Measurements from ENCODE around the gene LHFPL2.
"Not testable (repeated sequence)": the region's sequence is repeated elsewhere in the genome, so short reads cannot be mapped to it uniquely, and the experiment has no call there.

LHFPL2 gene

GRCh38 chr5:78620119-78620518 is 28.5 kb downstream of the LHFPL2 start:
- not testable (repeated sequence) for DNase-seq (ENCODE audit: low read depth, low spot score)

- DNase-seq (ENCODE audit: low read depth, low spot score) = no peak
Measured at GRCh38 chr5:78618303-78618702, 30.3 kb downstream of the LHFPL2 start.

GRCh38 chr5:78615697-78616096 is 32.9 kb downstream of the LHFPL2 start:
- DNase-seq (ENCODE audit: low read depth, low spot score) = no peak

- DNase-seq (ENCODE audit: low read depth, low spot score) = no peak
Measured at GRCh38 chr5:78614816-78615215, 33.8 kb downstream of the LHFPL2 start.

- DNase-seq (ENCODE audit: low read depth, low spot score) = no peak
Measured at GRCh38 chr5:78613756-78614155, 34.8 kb downstream of the LHFPL2 start.

- no peak for DNase-seq (ENCODE audit: low read depth, low spot score)
Measured at GRCh38 chr5:78613151-78613533, 35.4 kb downstream of the LHFPL2 start.

- no peak for DNase-seq (ENCODE audit: low read depth, low spot score)
Measured at GRCh38 chr5:78612227-78613150, 36.1 kb downstream of the LHFPL2 start.

GRCh38 chr5:78611126-78611605 is 37.4 kb downstream of the LHFPL2 start:
- peak; percentile 46 for DNase-seq (ENCODE audit: low read depth, low spot score)

GRCh38 chr5:78610636-78611035 is 37.9 kb downstream of the LHFPL2 start:
- no peak for DNase-seq (ENCODE audit: low read depth, low spot score)

- peak; percentile 53 for DNase-seq (ENCODE audit: low read depth, low spot score)
Measured at GRCh38 chr5:78610163-78610583, 38.4 kb downstream of the LHFPL2 start.

GRCh38 chr5:78607864-78608263 is 40.7 kb downstream of the LHFPL2 start:
- DNase-seq (ENCODE audit: low read depth, low spot score) = no peak

GRCh38 chr5:78606241-78606640 is 42.3 kb downstream of the LHFPL2 start:
- DNase-seq (ENCODE audit: low read depth, low spot score) = no peak

GRCh38 chr5:78605611-78606010 is 43.0 kb downstream of the LHFPL2 start:
- no peak for DNase-seq (ENCODE audit: low read depth, low spot score)

- no peak for DNase-seq (ENCODE audit: low read depth, low spot score)
Measured at GRCh38 chr5:78604689-78605285, 43.8 kb downstream of the LHFPL2 start.

- DNase-seq (ENCODE audit: low read depth, low spot score) = no peak
Measured at GRCh38 chr5:78603636-78604175, 44.9 kb downstream of the LHFPL2 start.

- no peak for DNase-seq (ENCODE audit: low read depth, low spot score)
Measured at GRCh38 chr5:78602400-78602799, 46.2 kb downstream of the LHFPL2 start.

- DNase-seq (ENCODE audit: low read depth, low spot score) = no peak
Measured at GRCh38 chr5:78601559-78602314, 46.8 kb downstream of the LHFPL2 start.

GRCh38 chr5:78600687-78601414 is 47.7 kb downstream of the LHFPL2 start:
- DNase-seq (ENCODE audit: low read depth, low spot score) = peak; percentile 67

GRCh38 chr5:78598973-78599372 is 49.6 kb downstream of the LHFPL2 start:
- DNase-seq (ENCODE audit: low read depth, low spot score) = no peak

GRCh38 chr5:78597974-78598371 is 50.6 kb downstream of the LHFPL2 start:
- peak; percentile 78 for DNase-seq (ENCODE audit: low read depth, low spot score)

All from astrocyte of the hippocampus (primary cell).